GM12878 (cell line): ENCODE data around the gene DDX51. TPM values are rescaled to one million over a fixed set of nuclear protein-coding genes. Genes with fewer than 3 reads are reported as not detected.
A peak's percentile ranks its signal among the peaks of the same experiment; 100 is the strongest.

ENCODE experiments used
- ATAC-seq: fragments of 200-7000 bp; cut with Tn5 transposase; 3 replicates; pipeline ENCODE4 v1.9.1; 2020; ENCODE audit warnings: mild to moderate bottlenecking, moderate library complexity
- BruUV-seq: library from RNA; stranded (reverse); fragments of 400-500 nt; replicated peaks from 2 replicates; lab custom pipeline; 2021; lab: Mats Ljungman, UMichigan
- CTCF ChIA-PET: fragments of 300-600 bp; sonication (Branson Sonifier 250); formaldehyde crosslinking; extraction: SDS; loops from one replicate; lab custom pipeline; 2021; ENCODE audit warnings: inconsistent platforms; lab: Yijun Ruan, JAX
- POLR2A ChIA-PET: fragments of 350-600 bp; formaldehyde crosslinking; extraction: SDS; loops from one replicate; lab custom pipeline; 2021; ENCODE audit warnings: inconsistent platforms; lab: Charles Lee
- RAD21 ChIA-PET: fragments of 300-600 bp; sonication (Branson Sonifier 250); formaldehyde crosslinking; loops from one replicate; lab custom pipeline; 2023; ENCODE audit warnings: antibody characterized with exemption; ENCODE audit not compliant: unreplicated experiment; lab: Charles Lee
- SMC1A ChIA-PET: fragments of 300-600 bp; sonication (Branson Sonifier 250); formaldehyde crosslinking; loops from one replicate; lab custom pipeline; 2023; ENCODE audit not compliant: unreplicated experiment, uncharacterized antibody; lab: Charles Lee
- DNase-seq: peaks from one replicate; pipeline ENCODE4 v3.0.0-alpha.2; 2011; ENCODE audit warnings: low read depth, low spot score
- FAIRE-seq: peaks from 3 replicates; lab custom pipeline; 2011; peaks lifted over from hg19 to GRCh38; lab: Jason Lieb, UNC
- H2AFZ ChIP-seq: 2 replicates; pipeline ENCODE4 v1.6.0; 2011; ENCODE audit warnings: low read depth, low read length, control low read depth; ENCODE audit not compliant: control insufficient read depth
- H3K27ac ChIP-seq: 2 replicates; pipeline ENCODE4 v1.5.1; 2011; ENCODE audit warnings: control low read depth; ENCODE audit not compliant: control insufficient read depth, insufficient read depth
- H3K27me3 ChIP-seq, 2 experiments: replicated peaks in 1 of 2; 2 replicates each; pipeline versions ENCODE4 v1.6.0 to v1.6.1; 2011; ENCODE audit warnings: low read length in 1 of 2; ENCODE audit not compliant: control insufficient read depth in 2 of 2, insufficient read depth in 2 of 2
- H3K36me3 ChIP-seq, 2 experiments: 2 replicates each; pipeline ENCODE4 v1.5.1; 2011; ENCODE audit warnings: low read length in 1 of 2; ENCODE audit not compliant: control insufficient read depth in 2 of 2, insufficient read depth in 2 of 2
- H3K4me1 ChIP-seq: 2 replicates; pipeline ENCODE4 v1.6.1; 2011; ENCODE audit warnings: mild to moderate bottlenecking, low read length, moderate library complexity, mixed read lengths; ENCODE audit not compliant: control insufficient read depth, insufficient read depth
- H3K4me2 ChIP-seq: 2 replicates; pipeline ENCODE4 v1.6.0; 2011; ENCODE audit warnings: control low read depth; ENCODE audit not compliant: control insufficient read depth, insufficient read depth
- H3K4me3 ChIP-seq: fragments of 200-600 bp; sonication (generic); 2 replicates; pipeline ENCODE4 v1.5.1; 2016
- H3K79me2 ChIP-seq: 2 replicates; pipeline ENCODE4 v1.6.0; 2011; ENCODE audit warnings: low read length; ENCODE audit not compliant: control insufficient read depth, insufficient read depth
- H3K9ac ChIP-seq: 2 replicates; pipeline ENCODE4 v1.8.0; 2011; ENCODE audit warnings: low read length, control low read depth, mixed read lengths; ENCODE audit not compliant: control insufficient read depth, insufficient read depth
- H3K9me3 ChIP-seq: replicated peaks from 3 replicates; pipeline ENCODE4 v1.5.1; 2011; ENCODE audit warnings: mild to moderate bottlenecking, low read length; ENCODE audit not compliant: control insufficient read depth, insufficient read depth
- H4K20me1 ChIP-seq: 2 replicates; pipeline ENCODE4 v1.6.0; 2011; ENCODE audit not compliant: control insufficient read depth, insufficient read depth
- ATF3 ChIP-seq: IDR thresholded peaks from 2 replicates; pipeline ENCODE4 v1.6.1; 2011; ENCODE audit warnings: low read depth, mild to moderate bottlenecking, low read length, moderate library complexity, borderline replicate concordance; ENCODE audit errors: extremely low read depth
- MAX ChIP-seq: IDR thresholded peaks from 2 replicates; pipeline ENCODE4 v1.6.1; 2012; ENCODE audit warnings: low read depth, low read length, improper control_type of control experiment
- POLR2AphosphoS5 ChIP-seq: IDR thresholded peaks from 2 replicates; pipeline ENCODE4 v1.6.1; 2011; ENCODE audit warnings: mild to moderate bottlenecking, low read length, inconsistent platforms
- RFX5 ChIP-seq: IDR thresholded peaks from 2 replicates; pipeline ENCODE4 v1.6.1; 2011; ENCODE audit warnings: low read depth, low read length, improper control_type of control experiment
- SIX5 ChIP-seq: IDR thresholded peaks from 2 replicates; pipeline ENCODE4 v1.6.1; 2011; ENCODE audit warnings: mild to moderate bottlenecking, low read depth, low read length, moderate library complexity; ENCODE audit not compliant: severe bottlenecking
- USF1 ChIP-seq: IDR thresholded peaks from 2 replicates; pipeline ENCODE4 v1.6.1; 2011; ENCODE audit warnings: borderline replicate concordance, low read depth, mild to moderate bottlenecking, moderate library complexity, mixed read lengths, low read length; ENCODE audit not compliant: insufficient read depth; ENCODE audit errors: extremely low read length
- WGBS: methylation state at CpG from one replicate; pipeline ENCODE4 v1.1.6; 2016; ENCODE audit warnings: low lambda C conversion rate; ENCODE audit not compliant: insufficient replicate concordance, insufficient coverage; ENCODE audit errors: missing lambda C conversion rate; 5-methylcytosine and 5-hydroxymethylcytosine counted together
- in situ Hi-C: fragments of 300-500 bp; cut with MboI; formaldehyde crosslinking; loops from 9 replicates; pipeline ENCODE4 v1.14.3; 2018; ENCODE audit warnings: mixed read lengths
- intact Hi-C: fragments of 100-400 bp; cut with micrococcal nuclease; formaldehyde crosslinking; loops from one replicate; pipeline ENCODE4 v1.14.2; 2022; ENCODE audit not compliant: unreplicated experiment
- polyA plus RNA-seq, 11 experiments: library from polyadenylated mRNA; depleted of rRNA in 4 of 11; unstranded in 6 of 11; stranded (reverse) in 5 of 11; fragments of >200 nt; fragmentation: Nextera tagmentation in 4 of 11; fragmentation: Illumina TruSeq in 1 of 11; extraction: Ambion mirVana in 4 of 11; extraction: Trizol in 1 of 11; gene quantifications; 1 replicate in 1 of 11; 2 replicates in 10 of 11; pipeline versions ENCODE4 v1.2.1 to v1.2.3, GENCODE V29; 2011 to 2016; ENCODE audit warnings: inconsistent platforms in 2 of 11, missing spikeins in 2 of 11, low read depth in 1 of 11
- total RNA-seq, 4 experiments: library from RNA; depleted of rRNA in 3 of 4; stranded (reverse); fragments of >200 nt in 3 of 4; fragmentation: Illumina TruSeq in 1 of 4; extraction: Trizol in 1 of 4; gene quantifications; 2 replicates each; pipeline versions ENCODE4 v1.2.1 to v1.2.3, GENCODE V29; 2013 to 2021

DDX51 gene
- total and polyA plus RNA-seq, 10 of the 15 experiments (the other 5 are each of a cell fraction or from before 2014, with no cell fraction given), result 0.97 to 29.1 (median 9.8) TPM

- Histone ChIP-seq H3K9ac (no peak overlapping the region), H3K79me2 (peaks cover 31% of the 10 kb centered on the region), H3K4me2 (no peak overlapping the region), H4K20me1 (peaks cover 3% of the 10 kb centered on the region; the same call in 1 of the 2 replicates), H3K9me3 (no peaks in the 10 kb centered on the region), H3K4me1 (peaks cover 8% of the 10 kb centered on the region), H3K27ac (no peak overlapping the region), H3K27me3 (no peaks in the 10 kb centered on the region), H2AFZ (no peak overlapping the region), H3K4me3 (no peak overlapping the region), H3K36me3 (peaks cover 0 to 8% of the 10 kb centered on the region in 2 experiments; a peak in 2 of 4 replicates)
- ChIA-PET RAD21 (no interaction called here), POLR2A (no interaction called here), SMC1A (no interaction called here), CTCF (no interaction called here)
- intact Hi-C loops, result no loop called here
- no peak for DNase-seq
- ATAC-seq, result no peak
- TF ChIP-seq SIX5 (no peak), MAX (no peak), ATF3 (no peak), USF1 (no peak), RFX5 (no peak), POLR2AphosphoS5 (0 out of 2 replicates have a peak, but pooled peaks have one; percentile 25)
- 90% methylated on average over 38 of the region's 38 CpGs for WGBS
- in situ Hi-C loops, result no loop called here
- BruUV-seq, result no TSS peak
- FAIRE-seq, result no peak
Observed at GRCh38 chr12:132147423-132148367, 3.6 kb upstream of the DDX51 start.
